Effector memory CD4-positive, alpha-beta T cell (primary cell): ENCODE results near the gene RRP9.
"Not testable (repeated sequence)": the region's sequence is repeated elsewhere in the genome, so short reads cannot be mapped to it uniquely, and the experiment has no call there.

Experiments used
- DNase-seq, 3 donors: peaks; one replicate each; pipeline ENCODE4 v3.0.0-alpha.2; 2020
- H3K27ac ChIP-seq: 2 replicates; pipeline ENCODE4 v1.7.0; 2013; ENCODE audit warnings: mild to moderate bottlenecking, low read length, moderate library complexity; ENCODE audit not compliant: insufficient read depth, poor library complexity, severe bottlenecking
- H3K27me3 ChIP-seq: replicated peaks from 2 replicates; pipeline ENCODE4 v1.7.0; 2013; ENCODE audit warnings: mild to moderate bottlenecking, low read length; ENCODE audit not compliant: insufficient read depth, control insufficient read depth, poor library complexity, severe bottlenecking
- H3K36me3 ChIP-seq: 2 replicates; pipeline ENCODE4 v1.7.0; 2013; ENCODE audit warnings: mild to moderate bottlenecking, low read length, moderate library complexity; ENCODE audit not compliant: control insufficient read depth, insufficient read depth
- H3K4me1 ChIP-seq: 2 replicates; pipeline ENCODE4 v1.7.0; 2013; ENCODE audit warnings: low read length, mild to moderate bottlenecking; ENCODE audit not compliant: control insufficient read depth, insufficient read depth, poor library complexity, severe bottlenecking
- H3K4me3 ChIP-seq: 2 replicates; pipeline ENCODE4 v1.7.0; 2013; ENCODE audit warnings: low read length, low read depth, mild to moderate bottlenecking; ENCODE audit not compliant: insufficient read depth, poor library complexity, severe bottlenecking
- H3K9me3 ChIP-seq: 2 replicates; pipeline ENCODE4 v1.7.0; 2013; ENCODE audit warnings: mild to moderate bottlenecking, low read length, moderate library complexity; ENCODE audit not compliant: control insufficient read depth
- total RNA-seq, 3 donors: gene quantifications; one replicate each; lab custom pipeline; 2026; lab: John Stamatoyannopoulos, UW

The RRP9 gene, protein sequence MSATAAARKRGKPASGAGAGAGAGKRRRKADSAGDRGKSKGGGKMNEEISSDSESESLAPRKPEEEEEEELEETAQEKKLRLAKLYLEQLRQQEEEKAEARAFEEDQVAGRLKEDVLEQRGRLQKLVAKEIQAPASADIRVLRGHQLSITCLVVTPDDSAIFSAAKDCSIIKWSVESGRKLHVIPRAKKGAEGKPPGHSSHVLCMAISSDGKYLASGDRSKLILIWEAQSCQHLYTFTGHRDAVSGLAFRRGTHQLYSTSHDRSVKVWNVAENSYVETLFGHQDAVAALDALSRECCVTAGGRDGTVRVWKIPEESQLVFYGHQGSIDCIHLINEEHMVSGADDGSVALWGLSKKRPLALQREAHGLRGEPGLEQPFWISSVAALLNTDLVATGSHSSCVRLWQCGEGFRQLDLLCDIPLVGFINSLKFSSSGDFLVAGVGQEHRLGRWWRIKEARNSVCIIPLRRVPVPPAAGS
- 11.9 to 13.9 (median 13.3) reads per million in 3 donors for total RNA-seq

- peak; percentile 99 for DNase-seq
- H3K27me3 ChIP-seq = no peaks in the 10 kb centered on the region
- H3K4me3 ChIP-seq = peak within 1 kb of the TSS; percentile 69
- H3K4me1 ChIP-seq = peaks cover 21% of the 10 kb centered on the region
- H3K27ac ChIP-seq = peak within 1 kb of the TSS; percentile 68
- H3K36me3 ChIP-seq = peaks cover 17% of the 10 kb centered on the region
- no peaks in the 10 kb centered on the region for H3K9me3 ChIP-seq
Observed at GRCh38 chr3:51941798-51942602, at the start of gene RRP9, which contains the start of gene PARP3. Gene RRP9 (minus strand): TSS chr3:51941904. CDS start chr3:51941867, 37 bp downstream. Gene PARP3 (plus strand): TSS chr3:51942363. CDS start chr3:51943356, 993 bp downstream.

DNA sequence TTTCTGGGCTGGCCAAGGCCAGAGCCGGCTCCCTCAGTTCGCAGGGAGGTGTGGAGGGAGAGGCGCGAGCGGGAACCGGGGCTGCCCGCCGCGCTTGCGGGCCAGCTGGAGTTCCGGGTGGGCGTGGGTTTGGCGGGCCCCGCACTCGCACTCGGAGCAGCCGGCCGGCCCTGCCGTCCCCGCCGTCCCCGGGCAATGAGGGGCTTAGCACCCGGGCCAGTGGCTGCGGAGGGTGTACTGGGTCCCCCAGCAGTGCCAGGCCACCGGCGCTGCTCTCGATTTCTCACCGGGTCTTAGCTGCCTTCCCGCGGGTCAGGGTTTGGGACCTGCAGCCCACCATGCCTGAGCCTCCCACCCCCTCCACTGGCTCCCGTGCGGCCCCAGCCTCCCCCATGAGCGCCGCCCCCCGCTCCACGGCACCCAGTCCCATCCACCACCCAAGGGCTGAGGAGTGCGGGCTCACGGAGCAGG, 48.8 kb upstream of the RRP9 start:
- Histone ChIP-seq H3K36me3 (peaks cover 21% of the 10 kb centered on the region), H3K4me1 (peaks cover 10% of the 10 kb centered on the region)
- H3K27ac ChIP-seq, H3K27me3 ChIP-seq, H3K4me3 ChIP-seq, H3K9me3 ChIP-seq, DNase-seq: not testable (repeated sequence)

DNA sequence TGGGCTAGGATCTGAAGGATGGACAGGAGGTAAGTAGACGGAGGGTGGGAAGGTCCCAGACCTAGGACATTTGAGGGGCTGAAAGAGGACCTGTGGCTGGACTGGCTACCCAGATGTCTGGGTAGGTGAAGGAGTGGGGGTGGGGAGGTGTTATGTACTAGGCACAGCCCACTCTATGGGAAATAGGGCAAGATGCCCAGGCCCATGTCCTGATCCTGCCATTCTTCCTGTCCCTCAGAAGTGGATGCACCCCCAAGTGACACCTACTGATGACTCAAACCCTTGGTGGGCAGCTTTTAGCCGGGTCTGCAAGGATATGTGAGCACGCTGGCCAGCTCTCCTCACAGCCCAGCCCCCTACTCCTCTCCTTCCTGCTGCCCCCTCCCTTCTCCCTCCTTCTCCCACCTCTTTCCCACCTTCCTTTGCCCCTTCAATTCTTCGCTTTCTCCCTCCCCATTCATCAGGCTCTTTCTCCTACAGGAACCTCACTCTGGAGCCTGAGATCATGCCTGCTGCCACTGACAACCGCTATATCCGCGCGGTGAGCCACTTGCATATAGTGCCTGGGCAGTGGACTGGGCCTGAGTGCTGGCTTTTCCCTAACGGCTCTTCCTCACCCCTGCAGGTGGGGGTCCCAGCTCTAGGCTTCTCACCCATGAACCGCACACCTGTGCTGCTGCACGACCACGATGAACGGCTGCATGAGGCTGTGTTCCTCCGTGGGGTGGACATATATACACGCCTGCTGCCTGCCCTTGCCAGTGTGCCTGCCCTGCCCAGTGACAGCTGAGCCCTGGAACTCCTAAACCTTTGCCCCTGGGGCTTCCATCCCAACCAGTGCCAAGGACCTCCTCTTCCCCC, 46.8 kb upstream of the RRP9 start:
- H3K27me3 ChIP-seq = no peaks in the 10 kb centered on the region
- peaks cover 8% of the 10 kb centered on the region for H3K36me3 ChIP-seq
- H3K4me3 ChIP-seq = no peak overlapping the region
- DNase-seq = no peak
- no peak overlapping the region for H3K27ac ChIP-seq
- no peaks in the 10 kb centered on the region for H3K9me3 ChIP-seq
- no peaks in the 10 kb centered on the region for H3K4me1 ChIP-seq

DNA sequence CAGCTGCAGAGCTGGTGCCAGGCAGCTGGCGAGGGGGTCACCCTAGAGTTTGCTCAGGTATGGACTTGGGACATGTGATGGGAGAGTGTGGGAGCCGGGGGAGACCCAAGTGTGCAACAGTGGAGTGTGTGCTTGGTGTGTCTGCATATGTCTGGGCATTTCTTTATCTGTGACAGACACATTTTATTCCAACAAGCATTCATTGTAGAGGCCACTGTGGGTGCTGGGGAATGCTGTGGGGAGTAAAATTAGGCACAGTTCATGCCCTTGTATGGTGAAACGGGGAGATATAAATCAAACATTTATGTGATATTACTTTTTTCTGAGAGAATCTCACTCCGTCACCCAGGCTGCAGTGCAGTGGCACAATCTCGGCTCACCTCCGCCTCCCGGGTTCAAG, 45.9 kb upstream of the RRP9 start:
- H3K27ac ChIP-seq = no peak overlapping the region

DNA sequence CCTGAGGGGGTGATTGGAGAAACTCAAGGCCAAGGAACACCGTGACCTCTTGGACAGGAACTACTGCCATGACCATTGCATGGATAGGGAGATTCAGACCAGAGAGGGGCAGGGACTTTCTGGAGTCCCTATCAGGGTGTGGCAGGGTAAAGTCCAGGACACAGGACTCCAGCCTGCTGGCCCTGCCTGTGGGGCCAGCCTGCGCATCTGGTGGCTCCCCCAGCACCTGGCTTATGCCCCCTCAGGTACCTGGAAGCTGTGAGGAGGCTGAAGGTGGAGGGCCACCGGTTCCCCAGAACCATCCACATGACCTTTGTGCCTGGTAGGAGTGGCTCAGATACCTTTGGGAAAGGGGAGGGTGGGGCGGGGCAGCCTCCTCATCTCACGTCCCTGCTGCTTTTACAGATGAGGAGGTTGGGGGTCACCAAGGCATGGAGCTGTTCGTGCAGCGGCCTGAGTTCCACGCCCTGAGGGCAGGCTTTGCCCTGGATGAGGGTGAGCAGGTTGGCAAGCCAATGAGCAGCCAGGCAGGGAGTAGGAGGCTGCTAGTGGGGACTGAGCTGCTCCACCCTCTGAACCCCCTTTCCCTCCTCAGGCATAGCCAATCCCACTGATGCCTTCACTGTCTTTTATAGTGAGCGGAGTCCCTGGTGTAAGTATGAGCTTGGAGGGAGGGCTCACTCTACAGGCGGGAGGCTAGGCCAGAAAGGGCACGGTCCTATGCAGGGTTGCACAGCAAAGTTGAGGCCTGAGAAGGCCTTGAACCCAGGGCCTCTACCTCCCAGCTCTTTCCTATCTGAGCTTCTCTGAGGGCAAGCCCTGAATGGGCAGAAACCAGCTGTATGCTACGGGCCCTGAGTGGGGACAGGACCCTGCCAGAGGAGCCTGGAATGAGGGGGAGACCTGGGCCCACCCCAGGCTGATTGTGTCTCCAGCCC, 44.6 kb upstream of the RRP9 start:
- Histone ChIP-seq H3K36me3 (no peaks in the 10 kb centered on the region), H3K27ac (no peak overlapping the region), H3K27me3 (no peaks in the 10 kb centered on the region), H3K4me3 (no peak overlapping the region), H3K4me1 (peaks cover 11% of the 10 kb centered on the region), H3K9me3 (no peaks in the 10 kb centered on the region)
- DNase-seq = no peak

More for the DNA sequence above, 45.9 kb upstream of the RRP9 start:
- Histone ChIP-seq H3K9me3 (no peaks in the 10 kb centered on the region), H3K4me1 (peaks cover 4% of the 10 kb centered on the region), H3K4me3 (no peak overlapping the region), H3K36me3 (peaks cover 2% of the 10 kb centered on the region), H3K27me3 (no peaks in the 10 kb centered on the region)
- DNase-seq = no peak

DNA sequence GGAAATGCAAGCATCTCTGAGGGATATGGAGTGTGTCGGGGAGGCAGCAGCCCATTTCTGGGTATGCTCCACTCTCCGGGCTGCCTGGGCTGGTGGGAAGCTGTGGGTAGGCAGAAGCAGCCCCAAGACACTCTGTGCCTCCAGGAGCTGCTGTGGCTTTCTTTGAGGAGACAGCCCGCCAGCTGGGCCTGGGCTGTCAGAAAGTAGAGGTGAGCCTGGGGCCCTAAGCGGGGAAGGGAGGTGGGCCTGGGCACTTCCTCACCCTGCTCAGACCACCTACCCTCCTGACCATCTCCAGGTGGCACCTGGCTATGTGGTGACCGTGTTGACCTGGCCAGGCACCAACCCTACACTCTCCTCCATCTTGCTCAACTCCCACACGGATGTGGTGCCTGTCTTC, 43.4 kb upstream of the RRP9 start:
- Histone ChIP-seq H3K27me3 (no peaks in the 10 kb centered on the region), H3K4me3 (no peak overlapping the region), H3K9me3 (no peaks in the 10 kb centered on the region), H3K36me3 (no peaks in the 10 kb centered on the region), H3K27ac (no peak overlapping the region), H3K4me1 (peaks cover 11% of the 10 kb centered on the region)
- DNase-seq = no peak

DNA sequence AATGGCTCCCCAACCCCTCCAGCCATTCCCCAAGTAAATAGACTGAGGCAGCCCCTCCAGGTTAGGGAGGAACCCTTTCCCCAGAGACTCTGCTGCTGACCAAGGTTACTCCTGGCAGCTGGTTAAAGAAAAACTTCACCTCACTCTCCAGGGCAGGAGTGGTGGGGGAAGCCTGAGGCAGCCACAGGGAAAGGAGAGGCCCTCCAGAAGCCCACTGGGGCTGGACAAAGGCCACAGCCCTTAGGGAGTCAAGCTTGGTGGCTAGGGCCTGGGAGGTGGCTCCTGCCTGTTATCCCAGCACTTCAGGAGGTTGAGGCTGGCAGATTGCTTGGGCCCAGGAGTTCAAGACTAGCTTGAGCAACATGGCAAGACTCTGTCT, 42.6 kb upstream of the RRP9 start:
- Histone ChIP-seq H3K9me3 (no peaks in the 10 kb centered on the region), H3K4me1 (peaks cover 11% of the 10 kb centered on the region), H3K27me3 (no peaks in the 10 kb centered on the region), H3K36me3 (no peaks in the 10 kb centered on the region), H3K4me3 (no peak overlapping the region), H3K27ac (no peak overlapping the region)
- no peak for DNase-seq

DNA sequence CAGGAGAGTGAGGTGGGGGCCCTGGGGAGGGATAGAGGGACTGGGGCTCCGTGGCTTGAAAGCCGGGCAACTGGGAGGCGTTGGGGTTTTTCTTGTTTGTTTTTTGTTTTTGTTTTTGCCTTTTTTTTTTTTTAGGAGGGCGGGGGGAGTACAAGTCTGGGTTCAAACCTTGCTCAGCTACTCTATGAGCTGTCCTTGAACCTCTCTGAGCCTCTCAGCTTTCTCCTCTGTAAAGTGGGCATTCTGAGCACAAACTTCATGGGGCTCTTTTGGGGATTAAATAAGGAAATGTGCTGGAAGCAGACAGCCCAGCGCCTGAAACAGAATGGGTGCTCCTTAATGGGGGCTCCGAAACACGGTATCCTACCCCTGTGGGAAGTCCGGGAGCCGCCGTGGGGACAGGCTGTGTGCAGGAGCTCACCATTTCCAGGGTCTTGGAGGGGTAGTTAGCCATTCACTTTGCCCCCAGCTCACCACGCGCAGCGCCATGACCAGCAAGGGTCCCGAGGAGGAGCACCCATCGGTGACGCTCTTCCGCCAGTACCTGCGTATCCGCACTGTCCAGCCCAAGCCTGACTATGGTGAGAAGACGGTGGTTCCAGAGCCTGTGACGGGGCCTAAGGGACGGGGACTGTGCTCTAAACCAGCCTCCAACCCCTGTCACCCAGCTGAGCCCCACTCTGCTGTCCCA, 42.0 kb upstream of the RRP9 start:
- DNase-seq = no peak
- Histone ChIP-seq H3K9me3 (no peaks in the 10 kb centered on the region), H3K4me3 (peak overlapping the region; percentile 61), H3K4me1 (peaks cover 11% of the 10 kb centered on the region), H3K27me3 (no peaks in the 10 kb centered on the region), H3K36me3 (no peaks in the 10 kb centered on the region), H3K27ac (peak overlapping the region; percentile 71)
